GM12878 (cell line): ENCODE results near the gene GHITM. TPM values are rescaled to one million over a fixed set of nuclear protein-coding genes. Genes with fewer than 3 reads are reported as not detected.

Source experiments
- ATAC-seq: fragments of 200-7000 bp; cut with Tn5 transposase; 3 replicates; pipeline ENCODE4 v1.9.1; 2020; ENCODE audit warnings: mild to moderate bottlenecking, moderate library complexity
- BruUV-seq: library from RNA; stranded (reverse); fragments of 400-500 nt; replicated peaks from 2 replicates; lab custom pipeline; 2021; lab: Mats Ljungman, UMichigan
- CTCF ChIA-PET: fragments of 300-600 bp; sonication (Branson Sonifier 250); formaldehyde crosslinking; extraction: SDS; loops from one replicate; lab custom pipeline; 2021; ENCODE audit warnings: inconsistent platforms; lab: Yijun Ruan, JAX
- POLR2A ChIA-PET: fragments of 350-600 bp; formaldehyde crosslinking; extraction: SDS; loops from one replicate; lab custom pipeline; 2021; ENCODE audit warnings: inconsistent platforms; lab: Charles Lee
- RAD21 ChIA-PET: fragments of 300-600 bp; sonication (Branson Sonifier 250); formaldehyde crosslinking; loops from one replicate; lab custom pipeline; 2023; ENCODE audit warnings: antibody characterized with exemption; ENCODE audit not compliant: unreplicated experiment; lab: Charles Lee
- SMC1A ChIA-PET: fragments of 300-600 bp; sonication (Branson Sonifier 250); formaldehyde crosslinking; loops from one replicate; lab custom pipeline; 2023; ENCODE audit not compliant: unreplicated experiment, uncharacterized antibody; lab: Charles Lee
- DNase-seq: peaks from one replicate; pipeline ENCODE4 v3.0.0-alpha.2; 2011; ENCODE audit warnings: low read depth, low spot score
- FAIRE-seq: peaks from 3 replicates; lab custom pipeline; 2011; peaks lifted over from hg19 to GRCh38; lab: Jason Lieb, UNC
- H2AFZ ChIP-seq: 2 replicates; pipeline ENCODE4 v1.6.0; 2011; ENCODE audit warnings: low read depth, low read length, control low read depth; ENCODE audit not compliant: control insufficient read depth
- H3K27ac ChIP-seq: 2 replicates; pipeline ENCODE4 v1.5.1; 2011; ENCODE audit warnings: control low read depth; ENCODE audit not compliant: control insufficient read depth, insufficient read depth
- H3K27me3 ChIP-seq, 2 experiments: replicated peaks in 1 of 2; 2 replicates each; pipeline versions ENCODE4 v1.6.0 to v1.6.1; 2011; ENCODE audit warnings: low read length in 1 of 2; ENCODE audit not compliant: control insufficient read depth in 2 of 2, insufficient read depth in 2 of 2
- H3K36me3 ChIP-seq, 2 experiments: 2 replicates each; pipeline ENCODE4 v1.5.1; 2011; ENCODE audit warnings: low read length in 1 of 2; ENCODE audit not compliant: control insufficient read depth in 2 of 2, insufficient read depth in 2 of 2
- H3K4me1 ChIP-seq: 2 replicates; pipeline ENCODE4 v1.6.1; 2011; ENCODE audit warnings: mild to moderate bottlenecking, low read length, moderate library complexity, mixed read lengths; ENCODE audit not compliant: control insufficient read depth, insufficient read depth
- H3K4me2 ChIP-seq: 2 replicates; pipeline ENCODE4 v1.6.0; 2011; ENCODE audit warnings: control low read depth; ENCODE audit not compliant: control insufficient read depth, insufficient read depth
- H3K4me3 ChIP-seq: fragments of 200-600 bp; sonication (generic); 2 replicates; pipeline ENCODE4 v1.5.1; 2016
- H3K79me2 ChIP-seq: 2 replicates; pipeline ENCODE4 v1.6.0; 2011; ENCODE audit warnings: low read length; ENCODE audit not compliant: control insufficient read depth, insufficient read depth
- H3K9ac ChIP-seq: 2 replicates; pipeline ENCODE4 v1.8.0; 2011; ENCODE audit warnings: low read length, control low read depth, mixed read lengths; ENCODE audit not compliant: control insufficient read depth, insufficient read depth
- H3K9me3 ChIP-seq: replicated peaks from 3 replicates; pipeline ENCODE4 v1.5.1; 2011; ENCODE audit warnings: mild to moderate bottlenecking, low read length; ENCODE audit not compliant: control insufficient read depth, insufficient read depth
- H4K20me1 ChIP-seq: 2 replicates; pipeline ENCODE4 v1.6.0; 2011; ENCODE audit not compliant: control insufficient read depth, insufficient read depth
- CBX3 ChIP-seq: fragments of 200-600 bp; sonication (generic); IDR thresholded peaks from 2 replicates; pipeline ENCODE4 v1.6.1; 2016; ENCODE audit warnings: low read depth, borderline replicate concordance
- CHD1 ChIP-seq: IDR thresholded peaks from 2 replicates; pipeline ENCODE4 v1.6.1; 2012; ENCODE audit warnings: low read depth, low read length, improper control_type of control experiment
- GATAD2B ChIP-seq: fragments of 450-650 bp; conservative IDR thresholded peaks from 2 replicates; pipeline ENCODE4 v1.6.1; 2017; ENCODE audit warnings: low read depth, mild to moderate bottlenecking, moderate library complexity
- HDAC6 ChIP-seq: fragments of 200-600 bp; sonication (generic); IDR thresholded peaks from one replicate; pipeline ENCODE4 v1.8.0; 2017; ENCODE audit warnings: antibody characterized with exemption; ENCODE audit not compliant: unreplicated experiment
- KDM1A ChIP-seq: fragments of 200-600 bp; sonication (generic); IDR thresholded peaks from 2 replicates; pipeline ENCODE4 v1.6.1; 2016; ENCODE audit warnings: borderline replicate concordance
- MTA2 ChIP-seq: fragments of 450-650 bp; IDR thresholded peaks from 2 replicates; pipeline ENCODE4 v1.6.1; 2016; ENCODE audit warnings: low read depth, mild to moderate bottlenecking, moderate library complexity
- NBN ChIP-seq: fragments of 450-650 bp; IDR thresholded peaks from 2 replicates; pipeline ENCODE4 v1.6.1; 2016
- NFXL1 ChIP-seq: fragments of 450-650 bp; IDR thresholded peaks from 2 replicates; pipeline ENCODE4 v1.6.1; 2017; ENCODE audit warnings: antibody characterized with exemption, mild to moderate bottlenecking, borderline replicate concordance
- YY1 ChIP-seq: IDR thresholded peaks from 2 replicates; pipeline ENCODE4 v1.6.1; 2011; ENCODE audit warnings: low read depth, mild to moderate bottlenecking, low read length
- WGBS: methylation state at CpG from one replicate; pipeline ENCODE4 v1.1.6; 2016; ENCODE audit warnings: low lambda C conversion rate; ENCODE audit not compliant: insufficient replicate concordance, insufficient coverage; ENCODE audit errors: missing lambda C conversion rate; 5-methylcytosine and 5-hydroxymethylcytosine counted together
- in situ Hi-C: fragments of 300-500 bp; cut with MboI; formaldehyde crosslinking; loops from 9 replicates; pipeline ENCODE4 v1.14.3; 2018; ENCODE audit warnings: mixed read lengths
- intact Hi-C: fragments of 100-400 bp; cut with micrococcal nuclease; formaldehyde crosslinking; loops from one replicate; pipeline ENCODE4 v1.14.2; 2022; ENCODE audit not compliant: unreplicated experiment
- polyA plus RNA-seq, 11 experiments: library from polyadenylated mRNA; depleted of rRNA in 4 of 11; unstranded in 6 of 11; stranded (reverse) in 5 of 11; fragments of >200 nt; fragmentation: Nextera tagmentation in 4 of 11; fragmentation: Illumina TruSeq in 1 of 11; extraction: Ambion mirVana in 4 of 11; extraction: Trizol in 1 of 11; gene quantifications; 1 replicate in 1 of 11; 2 replicates in 10 of 11; pipeline versions ENCODE4 v1.2.1 to v1.2.3, GENCODE V29; 2011 to 2016; ENCODE audit warnings: inconsistent platforms in 2 of 11, missing spikeins in 2 of 11, low read depth in 1 of 11
- total RNA-seq, 4 experiments: library from RNA; depleted of rRNA in 3 of 4; stranded (reverse); fragments of >200 nt in 3 of 4; fragmentation: Illumina TruSeq in 1 of 4; extraction: Trizol in 1 of 4; gene quantifications; 2 replicates each; pipeline versions ENCODE4 v1.2.1 to v1.2.3, GENCODE V29; 2013 to 2021
- TF ChIP-seq, protein P1 (sequence below): fragments of 450-650 bp; IDR thresholded peaks from 2 replicates; pipeline ENCODE4 v1.6.1; 2017; ENCODE audit warnings: mild to moderate bottlenecking, moderate library complexity
- TF ChIP-seq, protein P2 (sequence below): fragments of 450-650 bp; IDR thresholded peaks from 2 replicates; pipeline ENCODE4 v1.6.1; 2017; ENCODE audit warnings: borderline replicate concordance
- TF ChIP-seq, protein P3 (sequence below): fragments of 150-350 bp; IDR thresholded peaks from 2 replicates; pipeline ENCODE4 v1.6.1; 2014; ENCODE audit warnings: mild to moderate bottlenecking, low read depth, low read length

The GHITM gene
- total and polyA plus RNA-seq, 10 of the 15 experiments (the other 5 are each of a cell fraction or from before 2014, with no cell fraction given), result 120 to 501 (median 209) TPM

DNA sequence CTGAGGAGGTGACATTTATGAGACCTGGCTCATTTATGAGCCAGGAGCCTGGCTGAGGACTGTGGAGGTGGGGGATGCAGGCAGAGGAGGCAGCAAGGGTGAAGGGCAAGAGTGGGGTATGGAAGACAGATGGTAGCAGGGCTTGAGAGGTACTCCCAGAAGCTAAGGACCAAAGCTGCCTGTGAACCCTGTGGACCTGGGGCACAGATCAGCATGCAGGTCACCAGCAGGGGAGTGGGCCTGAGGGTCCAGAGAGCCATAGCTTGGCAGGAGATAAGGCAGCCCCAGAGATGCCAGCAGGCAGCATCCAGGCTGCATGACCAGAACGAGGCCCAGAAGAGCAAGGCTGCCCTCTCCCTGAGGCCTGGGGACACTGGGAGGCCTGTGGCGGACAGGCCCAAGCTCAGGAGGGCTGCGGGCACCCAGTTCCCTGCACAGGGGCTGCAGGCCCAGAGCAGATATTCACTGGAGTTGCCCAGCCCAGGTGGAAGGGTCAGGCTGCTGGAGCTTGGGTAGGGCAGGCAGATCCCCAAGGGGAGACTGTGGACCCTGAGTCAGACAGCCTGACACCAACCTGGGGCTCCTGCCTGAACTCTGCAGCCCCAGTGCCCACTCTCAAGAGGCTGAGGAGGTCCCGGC is 37.6 kb downstream of the GHITM start (continued):
- TF ChIP-seq GATAD2B (no peak), CHD1 (no peak)

DNA sequence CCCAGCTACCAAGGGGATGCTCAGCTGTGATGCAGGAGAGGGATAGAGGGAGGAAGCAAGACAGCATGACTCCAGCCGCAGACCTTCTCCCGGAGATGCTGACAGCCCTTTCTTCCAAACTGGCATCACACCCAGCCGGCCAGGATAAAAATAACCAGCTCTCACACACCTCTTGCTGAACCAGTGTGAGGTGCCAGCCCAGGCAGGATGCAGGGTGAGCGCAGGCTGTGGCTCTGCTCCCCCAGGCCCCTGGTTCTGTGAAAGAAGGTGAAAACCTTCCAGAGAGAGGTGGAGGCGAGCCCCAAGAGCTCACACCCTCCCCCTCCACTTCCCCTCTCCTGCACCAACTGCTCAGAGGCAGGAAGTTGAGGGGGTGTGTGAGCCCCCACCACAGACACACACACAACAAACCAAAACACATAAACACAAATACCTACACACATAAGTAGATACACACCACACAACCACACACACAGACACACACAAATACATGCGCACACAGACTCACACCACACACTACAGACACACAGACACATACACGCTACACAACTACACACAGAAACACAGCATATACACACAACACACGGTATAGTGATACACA is 38.3 kb downstream of the GHITM start:
- POLR2A ChIA-PET, result interaction anchor here (0.6 to 2.4 kb wide), 3 partner anchors 10 to 1546 kb away, joined by 3 to 10 read pairs (median 4); no protein-coding TSS in a partner anchor
- no peak for DNase-seq
- TF ChIP-seq KDM1A (no peak), CBX3 (no peak), HDAC6 (no peak), NFXL1 (no peak), NBN (peak; percentile 94; the same call in 1 of the 2 replicates), MTA2 (peak; percentile 54), YY1 (no peak), GATAD2B (no peak)
- TF ChIP-seq, protein P1, sequence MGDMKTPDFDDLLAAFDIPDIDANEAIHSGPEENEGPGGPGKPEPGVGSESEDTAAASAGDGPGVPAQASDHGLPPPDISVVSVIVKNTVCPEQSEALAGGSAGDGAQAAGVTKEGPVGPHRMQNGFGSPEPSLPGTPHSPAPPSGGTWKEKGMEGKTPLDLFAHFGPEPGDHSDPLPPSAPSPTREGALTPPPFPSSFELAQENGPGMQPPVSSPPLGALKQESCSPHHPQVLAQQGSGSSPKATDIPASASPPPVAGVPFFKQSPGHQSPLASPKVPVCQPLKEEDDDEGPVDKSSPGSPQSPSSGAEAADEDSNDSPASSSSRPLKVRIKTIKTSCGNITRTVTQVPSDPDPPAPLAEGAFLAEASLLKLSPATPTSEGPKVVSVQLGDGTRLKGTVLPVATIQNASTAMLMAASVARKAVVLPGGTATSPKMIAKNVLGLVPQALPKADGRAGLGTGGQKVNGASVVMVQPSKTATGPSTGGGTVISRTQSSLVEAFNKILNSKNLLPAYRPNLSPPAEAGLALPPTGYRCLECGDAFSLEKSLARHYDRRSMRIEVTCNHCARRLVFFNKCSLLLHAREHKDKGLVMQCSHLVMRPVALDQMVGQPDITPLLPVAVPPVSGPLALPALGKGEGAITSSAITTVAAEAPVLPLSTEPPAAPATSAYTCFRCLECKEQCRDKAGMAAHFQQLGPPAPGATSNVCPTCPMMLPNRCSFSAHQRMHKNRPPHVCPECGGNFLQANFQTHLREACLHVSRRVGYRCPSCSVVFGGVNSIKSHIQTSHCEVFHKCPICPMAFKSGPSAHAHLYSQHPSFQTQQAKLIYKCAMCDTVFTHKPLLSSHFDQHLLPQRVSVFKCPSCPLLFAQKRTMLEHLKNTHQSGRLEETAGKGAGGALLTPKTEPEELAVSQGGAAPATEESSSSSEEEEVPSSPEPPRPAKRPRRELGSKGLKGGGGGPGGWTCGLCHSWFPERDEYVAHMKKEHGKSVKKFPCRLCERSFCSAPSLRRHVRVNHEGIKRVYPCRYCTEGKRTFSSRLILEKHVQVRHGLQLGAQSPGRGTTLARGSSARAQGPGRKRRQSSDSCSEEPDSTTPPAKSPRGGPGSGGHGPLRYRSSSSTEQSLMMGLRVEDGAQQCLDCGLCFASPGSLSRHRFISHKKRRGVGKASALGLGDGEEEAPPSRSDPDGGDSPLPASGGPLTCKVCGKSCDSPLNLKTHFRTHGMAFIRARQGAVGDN, result no peak
- TF ChIP-seq, protein P2, sequence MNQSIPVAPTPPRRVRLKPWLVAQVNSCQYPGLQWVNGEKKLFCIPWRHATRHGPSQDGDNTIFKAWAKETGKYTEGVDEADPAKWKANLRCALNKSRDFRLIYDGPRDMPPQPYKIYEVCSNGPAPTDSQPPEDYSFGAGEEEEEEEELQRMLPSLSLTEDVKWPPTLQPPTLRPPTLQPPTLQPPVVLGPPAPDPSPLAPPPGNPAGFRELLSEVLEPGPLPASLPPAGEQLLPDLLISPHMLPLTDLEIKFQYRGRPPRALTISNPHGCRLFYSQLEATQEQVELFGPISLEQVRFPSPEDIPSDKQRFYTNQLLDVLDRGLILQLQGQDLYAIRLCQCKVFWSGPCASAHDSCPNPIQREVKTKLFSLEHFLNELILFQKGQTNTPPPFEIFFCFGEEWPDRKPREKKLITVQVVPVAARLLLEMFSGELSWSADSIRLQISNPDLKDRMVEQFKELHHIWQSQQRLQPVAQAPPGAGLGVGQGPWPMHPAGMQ, result no peak
- TF ChIP-seq, protein P3, sequence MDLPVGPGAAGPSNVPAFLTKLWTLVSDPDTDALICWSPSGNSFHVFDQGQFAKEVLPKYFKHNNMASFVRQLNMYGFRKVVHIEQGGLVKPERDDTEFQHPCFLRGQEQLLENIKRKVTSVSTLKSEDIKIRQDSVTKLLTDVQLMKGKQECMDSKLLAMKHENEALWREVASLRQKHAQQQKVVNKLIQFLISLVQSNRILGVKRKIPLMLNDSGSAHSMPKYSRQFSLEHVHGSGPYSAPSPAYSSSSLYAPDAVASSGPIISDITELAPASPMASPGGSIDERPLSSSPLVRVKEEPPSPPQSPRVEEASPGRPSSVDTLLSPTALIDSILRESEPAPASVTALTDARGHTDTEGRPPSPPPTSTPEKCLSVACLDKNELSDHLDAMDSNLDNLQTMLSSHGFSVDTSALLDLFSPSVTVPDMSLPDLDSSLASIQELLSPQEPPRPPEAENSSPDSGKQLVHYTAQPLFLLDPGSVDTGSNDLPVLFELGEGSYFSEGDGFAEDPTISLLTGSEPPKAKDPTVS, result no peak

More for the DNA sequence above, 38.3 kb downstream of the GHITM start:
- peak overlapping the region; percentile 40 for H3K4me2 ChIP-seq
- peak; percentile 53 for ATAC-seq
- no TSS peak for BruUV-seq
- H3K9me3 ChIP-seq, result no peaks in the 10 kb centered on the region
- no peaks in the 10 kb centered on the region for H3K36me3 ChIP-seq
- H3K4me3 ChIP-seq, result peak overlapping the region; percentile 38; the same call in 1 of the 2 replicates
- H2AFZ ChIP-seq, result peak overlapping the region; percentile 57; the same call in 1 of the 2 replicates
- SMC1A ChIA-PET, result interaction anchor here (0.9 to 2.4 kb wide), 6 partner anchors 9 to 29 kb away, joined by 3 to 11 read pairs (median 6); no protein-coding TSS in a partner anchor
- no peak for FAIRE-seq
- H3K27ac ChIP-seq, result peak overlapping the region; percentile 10; the same call in 1 of the 2 replicates
- no peaks in the 10 kb centered on the region; the same call in none of the 2 replicates for H3K79me2 ChIP-seq
- H3K27me3 ChIP-seq, result no peaks in the 10 kb centered on the region
- RAD21 ChIA-PET, result interaction anchor here (0.7 to 1.3 kb wide), 4 partner anchors 11 to 39 kb away, joined by 3 read pairs; partner anchors contain the start of gene GHITM
- in situ Hi-C loops (no loop called here), intact Hi-C loops (loop anchor here (10.0 kb wide), 1 partner anchor 1253 kb away; no protein-coding TSS in a partner anchor)
- 46% methylated on average over 8 of the region's 8 CpGs for WGBS
- CTCF ChIA-PET, result interaction anchor here (0.7 to 6.4 kb wide), 3 partner anchors 13 to 30 kb away, joined by 3 to 35 read pairs (median 4); no protein-coding TSS in a partner anchor
- no peak overlapping the region for H3K9ac ChIP-seq
- no peaks in the 10 kb centered on the region for H4K20me1 ChIP-seq
- H3K4me1 ChIP-seq, result peaks cover 41% of the 10 kb centered on the region
